ENCODE data around the gene LCE3E.

GRCh38 chr1:152533327-152533938 lies 33.1 kb downstream of the LCE3E start:
- no peak for TF ChIP-seq POLR2A (IDR thresholded peaks at IDR 0.05; ENCODE audit: low read depth, low read length)
- no peak for TF ChIP-seq POLR2AphosphoS5 (IDR thresholded peaks at IDR 0.05; ENCODE audit: low read depth, low read length)
- TF ChIP-seq TAF1 (IDR thresholded peaks at IDR 0.05; ENCODE audit: borderline replicate concordance, low read depth, low read length), result no peak

All from GM12892 (cell line).